ENCODE measurements around the gene LCOR.

The LCOR gene

GRCh38 chr10:97042081-97042480 lies 210.0 kb downstream of the LCOR start:
- in situ Hi-C loops (cut with MboI; ENCODE audit: low sequenced_read_pairs): no loop called here

GRCh38 chr10:97042716-97043562 lies 210.8 kb downstream of the LCOR start:
- no peaks in the 10 kb centered on the region for H3K4me1 ChIP-seq
- H3K9me3 ChIP-seq: no peaks in the 10 kb centered on the region
- H3K27me3 ChIP-seq (ENCODE audit: low read depth): no peaks in the 10 kb centered on the region
- H3K36me3 ChIP-seq (replicated peaks): no peaks in the 10 kb centered on the region
- in situ Hi-C loops (cut with MboI; ENCODE audit: low sequenced_read_pairs): no loop called here
- DNase-seq (ENCODE audit: low spot score in 2 of 2): no peak
- H3K4me3 ChIP-seq: no peak overlapping the region

More at GRCh38 chr10:97042081-97042480, 210.0 kb downstream of the LCOR start:
- Histone ChIP-seq H3K4me3 (no peak overlapping the region), H3K4me1 (peaks cover 2% of the 10 kb centered on the region; the same call in 1 of the 2 replicates), H3K36me3 (replicated peaks) (no peaks in the 10 kb centered on the region), H3K9me3 (no peaks in the 10 kb centered on the region), H3K27me3 (ENCODE audit: low read depth) (no peaks in the 10 kb centered on the region)
- no peak for DNase-seq (ENCODE audit: low spot score in 2 of 2)

GRCh38 chr10:97043563-97043855 lies 211.4 kb downstream of the LCOR start:
- Histone ChIP-seq H3K36me3 (replicated peaks) (no peaks in the 10 kb centered on the region), H3K27me3 (ENCODE audit: low read depth) (no peaks in the 10 kb centered on the region), H3K4me3 (no peak overlapping the region), H3K9me3 (no peaks in the 10 kb centered on the region), H3K4me1 (no peaks in the 10 kb centered on the region)
- in situ Hi-C loops (cut with MboI; ENCODE audit: low sequenced_read_pairs): no loop called here
- DNase-seq (ENCODE audit: low spot score in 2 of 2): no peak
